ENCODE measurements around the gene GPC5.

The GPC5 gene

DNA sequence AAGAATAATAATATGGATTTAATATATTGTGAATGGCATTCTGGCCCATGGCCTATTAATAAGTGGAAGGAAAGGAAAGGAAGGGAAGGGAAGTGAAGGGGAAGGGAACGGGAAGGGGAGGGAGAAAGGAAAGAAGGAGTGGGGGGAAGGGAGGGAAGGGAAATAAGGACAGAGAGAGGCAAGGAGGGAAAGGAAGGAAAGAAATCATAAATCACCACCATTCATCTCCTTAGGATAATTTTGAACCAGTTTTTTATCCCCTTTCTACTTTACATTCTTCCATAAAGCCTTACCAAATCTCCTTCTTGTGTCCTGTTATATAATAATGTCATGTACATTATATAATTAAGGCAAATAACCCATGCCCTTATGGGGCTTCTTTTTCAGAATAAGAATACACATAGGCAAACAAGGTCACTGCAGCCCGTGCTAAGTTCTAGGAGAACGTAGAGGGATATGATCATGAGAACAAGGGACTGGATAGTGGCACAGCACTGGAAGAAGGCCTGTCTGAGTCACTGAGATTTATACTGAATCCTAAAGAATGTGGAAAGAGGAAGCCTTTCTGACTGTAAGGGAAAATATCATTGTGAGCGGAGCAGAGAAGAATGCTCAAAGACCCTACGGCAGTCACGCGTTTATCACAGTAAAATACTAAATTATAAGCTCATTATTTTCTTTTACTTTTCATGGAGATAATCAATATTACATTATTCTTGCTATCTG, 1383.7 kb downstream of the GPC5 start:
- no peaks in the 10 kb centered on the region for H3K9me3 ChIP-seq (ENCODE audit: insufficient read depth, low read length)
- no peak overlapping the region for H3K27ac ChIP-seq (ENCODE audit: low read depth, low read length)
- H3F3A ChIP-seq (ENCODE audit: insufficient read depth), result no peaks in the 10 kb centered on the region
- no peak overlapping the region for H3K9ac ChIP-seq (ENCODE audit: low read length)
- no peaks in the 10 kb centered on the region for H3K27me3 ChIP-seq (ENCODE audit: low read length)
- no peaks in the 10 kb centered on the region for H3K36me3 ChIP-seq (ENCODE audit: low read length)
- H2AFZ ChIP-seq (ENCODE audit: low read depth, low read length, severe bottlenecking), result no peak overlapping the region
- no peaks in the 10 kb centered on the region for H3K9me2 ChIP-seq (replicated peaks; ENCODE audit: insufficient read depth, low read length)
- no peak overlapping the region for H3K4me2 ChIP-seq (ENCODE audit: low read depth, low read length, poor library complexity, severe bottlenecking)
- H4K20me1 ChIP-seq (ENCODE audit: low read depth, low read length), result no peaks in the 10 kb centered on the region
- TF ChIP-seq, protein P1, sequence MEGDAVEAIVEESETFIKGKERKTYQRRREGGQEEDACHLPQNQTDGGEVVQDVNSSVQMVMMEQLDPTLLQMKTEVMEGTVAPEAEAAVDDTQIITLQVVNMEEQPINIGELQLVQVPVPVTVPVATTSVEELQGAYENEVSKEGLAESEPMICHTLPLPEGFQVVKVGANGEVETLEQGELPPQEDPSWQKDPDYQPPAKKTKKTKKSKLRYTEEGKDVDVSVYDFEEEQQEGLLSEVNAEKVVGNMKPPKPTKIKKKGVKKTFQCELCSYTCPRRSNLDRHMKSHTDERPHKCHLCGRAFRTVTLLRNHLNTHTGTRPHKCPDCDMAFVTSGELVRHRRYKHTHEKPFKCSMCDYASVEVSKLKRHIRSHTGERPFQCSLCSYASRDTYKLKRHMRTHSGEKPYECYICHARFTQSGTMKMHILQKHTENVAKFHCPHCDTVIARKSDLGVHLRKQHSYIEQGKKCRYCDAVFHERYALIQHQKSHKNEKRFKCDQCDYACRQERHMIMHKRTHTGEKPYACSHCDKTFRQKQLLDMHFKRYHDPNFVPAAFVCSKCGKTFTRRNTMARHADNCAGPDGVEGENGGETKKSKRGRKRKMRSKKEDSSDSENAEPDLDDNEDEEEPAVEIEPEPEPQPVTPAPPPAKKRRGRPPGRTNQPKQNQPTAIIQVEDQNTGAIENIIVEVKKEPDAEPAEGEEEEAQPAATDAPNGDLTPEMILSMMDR (IDR thresholded peaks at IDR 0.05; ENCODE audit: insufficient read depth, low read length, poor library complexity, severe bottlenecking), result no peak
- no peak for TF ChIP-seq EZH2phosphoT487 (conservative IDR thresholded peaks at IDR 0.05; ENCODE audit: low read length)
- H3K4me3 ChIP-seq (ENCODE audit: insufficient read depth, low read length, poor library complexity, severe bottlenecking), result no peak overlapping the region
- H3K79me2 ChIP-seq (ENCODE audit: insufficient read depth, low read length), result no peaks in the 10 kb centered on the region

DNA sequence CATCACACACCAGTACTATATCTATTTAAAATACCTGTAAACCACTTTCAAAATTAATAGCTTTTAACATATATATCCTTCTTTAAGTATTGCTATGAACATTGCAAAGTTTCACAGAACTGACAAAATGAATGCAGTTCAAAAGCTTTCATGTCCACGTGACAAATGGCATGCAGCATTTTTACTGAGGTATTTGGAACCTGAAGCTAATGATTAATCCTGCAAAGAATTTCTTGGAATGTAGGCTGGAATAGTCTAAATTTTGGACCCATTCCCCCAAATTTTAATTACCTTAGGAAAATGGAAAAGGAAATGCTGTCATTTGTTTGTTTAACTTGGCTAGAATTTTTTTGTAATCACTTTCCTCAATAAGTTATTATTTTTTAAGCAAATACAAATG, 1404.4 kb downstream of the GPC5 start:
- no peaks in the 10 kb centered on the region for H3K36me3 ChIP-seq (ENCODE audit: low read length)
- no peak overlapping the region for H3K27ac ChIP-seq (ENCODE audit: low read depth, low read length)
- no peak overlapping the region for H2AFZ ChIP-seq (ENCODE audit: low read depth, low read length, severe bottlenecking)
- H3K9me3 ChIP-seq (ENCODE audit: insufficient read depth, low read length), result no peaks in the 10 kb centered on the region
- no peak overlapping the region for H3K9ac ChIP-seq (ENCODE audit: low read length)
- no peaks in the 10 kb centered on the region for H3F3A ChIP-seq (ENCODE audit: insufficient read depth)
- H3K4me3 ChIP-seq (ENCODE audit: insufficient read depth, low read length, poor library complexity, severe bottlenecking), result no peak overlapping the region
- no peak overlapping the region for H3K4me2 ChIP-seq (ENCODE audit: low read depth, low read length, poor library complexity, severe bottlenecking)
- TF ChIP-seq EZH2phosphoT487 (conservative IDR thresholded peaks at IDR 0.05; ENCODE audit: low read length), result no peak
- TF ChIP-seq, protein P1 (IDR thresholded peaks at IDR 0.05; ENCODE audit: insufficient read depth, low read length, poor library complexity, severe bottlenecking), result no peak
- no peaks in the 10 kb centered on the region for H3K79me2 ChIP-seq (ENCODE audit: insufficient read depth, low read length)
- no peaks in the 10 kb centered on the region for H4K20me1 ChIP-seq (ENCODE audit: low read depth, low read length)
- no peaks in the 10 kb centered on the region for H3K9me2 ChIP-seq (replicated peaks; ENCODE audit: insufficient read depth, low read length)
- no peaks in the 10 kb centered on the region for H3K27me3 ChIP-seq (ENCODE audit: low read length)

DNA sequence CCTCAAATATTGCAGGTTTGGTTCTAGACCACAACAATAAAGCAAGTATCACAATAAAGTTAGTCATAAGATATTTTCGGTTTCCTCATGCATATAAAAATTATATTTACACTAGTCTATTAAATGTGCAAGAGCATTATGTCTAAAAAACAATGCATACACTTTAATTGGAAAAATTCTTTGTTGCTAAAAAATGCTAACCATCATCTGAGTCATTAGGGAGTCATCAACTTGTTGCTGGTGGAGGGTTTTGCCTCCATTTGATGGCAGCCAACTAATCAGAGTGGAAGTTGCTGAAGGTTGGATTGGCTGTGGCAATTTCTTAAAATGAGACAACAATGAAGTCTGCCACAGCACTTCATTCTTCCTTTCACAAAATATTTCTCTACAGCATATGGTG, 1405.9 kb downstream of the GPC5 start:
- Histone ChIP-seq H3K9me2 (replicated peaks; ENCODE audit: insufficient read depth, low read length) (no peaks in the 10 kb centered on the region), H3K79me2 (ENCODE audit: insufficient read depth, low read length) (no peaks in the 10 kb centered on the region), H3K36me3 (ENCODE audit: low read length) (no peaks in the 10 kb centered on the region), H3K9me3 (ENCODE audit: insufficient read depth, low read length) (no peaks in the 10 kb centered on the region), H3K27ac (ENCODE audit: low read depth, low read length) (no peak overlapping the region), H3K27me3 (ENCODE audit: low read length) (no peaks in the 10 kb centered on the region), H2AFZ (ENCODE audit: low read depth, low read length, severe bottlenecking) (no peak overlapping the region), H3K4me2 (ENCODE audit: low read depth, low read length, poor library complexity, severe bottlenecking) (no peak overlapping the region), H3K9ac (ENCODE audit: low read length) (no peak overlapping the region), H3F3A (ENCODE audit: insufficient read depth) (no peaks in the 10 kb centered on the region), H4K20me1 (ENCODE audit: low read depth, low read length) (no peaks in the 10 kb centered on the region), H3K4me3 (ENCODE audit: insufficient read depth, low read length, poor library complexity, severe bottlenecking) (no peak overlapping the region)
- TF ChIP-seq EZH2phosphoT487 (conservative IDR thresholded peaks at IDR 0.05; ENCODE audit: low read length), result no peak
- TF ChIP-seq, protein P1 (IDR thresholded peaks at IDR 0.05; ENCODE audit: insufficient read depth, low read length, poor library complexity, severe bottlenecking), result no peak

Measured in SU-DHL-6 (cell line).